ENCODE results near the gene ASB3. TPM values are rescaled to one million over a fixed set of nuclear protein-coding genes. Genes with fewer than 3 reads are reported as not detected.

Gene ASB3
- total RNA-seq, 1 experiment from 2014 or later: 12.9 TPM

- ATAC-seq (no peak), DNase-seq (ENCODE audit: low read depth, low spot score) (no peak)
- CTCF ChIA-PET: no interaction called here
- Histone ChIP-seq H3K4me1 (ENCODE audit: control insufficient read depth, insufficient read depth, low read length) (peaks cover 21% of the 10 kb centered on the region), H3K27ac (ENCODE audit: low read length) (no peak overlapping the region), H3K36me3 (ENCODE audit: control insufficient read depth, insufficient read depth, low read length) (peaks cover 4% of the 10 kb centered on the region; the same call in 1 of the 2 replicates), H3K27me3 (ENCODE audit: control insufficient read depth, insufficient read depth, low read length) (no peaks in the 10 kb centered on the region), H3K4me3 (ENCODE audit: low read depth in 2 of 2, low read length in 2 of 2) (peak overlapping the region; percentile 96 to 97), H3K9me3 (ENCODE audit: control insufficient read depth, insufficient read depth, low read depth, low read length) (no peaks in the 10 kb centered on the region)
- in situ Hi-C loops (cut with HindIII; ENCODE audit: low pct_unique_long_range_greater_than_20kb, low sequenced_read_pairs): no loop called here
- POLR2A ChIA-PET: no interaction called here
- no peak for TF ChIP-seq SIN3A (IDR thresholded peaks at IDR 0.05; ENCODE audit: borderline replicate concordance, insufficient read depth, low read depth, low read length)
- TF ChIP-seq TCF7L2 (IDR thresholded peaks at IDR 0.05; ENCODE audit: low read depth, low read length): no peak
- no peak for TF ChIP-seq POLR2AphosphoS5 (IDR thresholded peaks at IDR 0.05; ENCODE audit: low read depth, low read length)
- no peak for TF ChIP-seq REST (IDR thresholded peaks at IDR 0.05; ENCODE audit: insufficient read depth in 1 of 2, low read depth in 2 of 2, low read length in 1 of 2)
- TF ChIP-seq CTCF (IDR thresholded peaks at IDR 0.05): no peak
- BruUV-seq (replicated peaks): no TSS peak
- intact Hi-C loops (cut with micrococcal nuclease; ENCODE audit: unreplicated experiment): no loop called here
These were observed 1.4 kb downstream of the ASB3 start for GRCh38 chr2:53785366-53785765.

GRCh38 chr2:53784436-53784835 lies 2.3 kb downstream of the ASB3 start:
- ChIA-PET CTCF (no interaction called here), POLR2A (no interaction called here)
- DNase-seq (ENCODE audit: low read depth, low spot score): no peak
- intact Hi-C loops (cut with micrococcal nuclease; ENCODE audit: unreplicated experiment) (no loop called here), in situ Hi-C loops (cut with HindIII; ENCODE audit: low pct_unique_long_range_greater_than_20kb, low sequenced_read_pairs) (no loop called here)
- Histone ChIP-seq H3K9me3 (ENCODE audit: control insufficient read depth, insufficient read depth, low read depth, low read length) (no peaks in the 10 kb centered on the region), H3K4me3 (ENCODE audit: low read depth in 2 of 2, low read length in 2 of 2) (no peak overlapping the region), H3K4me1 (ENCODE audit: control insufficient read depth, insufficient read depth, low read length) (peaks cover 21% of the 10 kb centered on the region), H3K27ac (ENCODE audit: low read length) (no peak overlapping the region), H3K27me3 (ENCODE audit: control insufficient read depth, insufficient read depth, low read length) (no peaks in the 10 kb centered on the region), H3K36me3 (ENCODE audit: control insufficient read depth, insufficient read depth, low read length) (peaks cover 4% of the 10 kb centered on the region; the same call in 1 of the 2 replicates)
- no TSS peak for BruUV-seq (replicated peaks)
- TF ChIP-seq POLR2AphosphoS5 (IDR thresholded peaks at IDR 0.05; ENCODE audit: low read depth, low read length) (no peak), REST (IDR thresholded peaks at IDR 0.05; ENCODE audit: insufficient read depth in 1 of 2, low read depth in 2 of 2, low read length in 1 of 2) (no peak), TCF7L2 (IDR thresholded peaks at IDR 0.05; ENCODE audit: low read depth, low read length) (no peak), SIN3A (IDR thresholded peaks at IDR 0.05; ENCODE audit: borderline replicate concordance, insufficient read depth, low read depth, low read length) (no peak), CTCF (IDR thresholded peaks at IDR 0.05) (no peak)
- ATAC-seq: no peak

Measured in Panc1 (cell line).